Lower lobe of right lung (tissue), 2 donors: ENCODE measurements around the gene XRCC1. TPM values are rescaled to one million over a fixed set of nuclear protein-coding genes. Genes with fewer than 3 reads are reported as not detected.
"Not testable (repeated sequence)": the region's sequence is repeated elsewhere in the genome, so short reads cannot be mapped to it uniquely, and the experiment has no call there.

Experiments
- ATAC-seq, 2 donors: fragments of 200-7000 bp; cut with Tn5 transposase; one replicate each; pipeline ENCODE4 v1.9.1; 2020 to 2022; ENCODE audit warnings: mild to moderate bottlenecking in 2 of 2, moderate library complexity in 2 of 2
- DNase-seq: peaks from one replicate; pipeline ENCODE4 v3.0.0-alpha.2; 2020
- H3K27ac ChIP-seq: fragments of 200-600 bp; one replicate; pipeline ENCODE4 v1.8.0; 2022
- H3K27me3 ChIP-seq: fragments of 200-600 bp; one replicate; pipeline ENCODE4 v1.8.0; 2022; ENCODE audit warnings: low read depth
- H3K36me3 ChIP-seq: fragments of 200-600 bp; one replicate; pipeline ENCODE4 v1.8.0; 2022; ENCODE audit warnings: mild to moderate bottlenecking
- H3K4me1 ChIP-seq: fragments of 200-600 bp; one replicate; pipeline ENCODE4 v1.8.0; 2022
- H3K4me3 ChIP-seq: fragments of 200-600 bp; one replicate; pipeline ENCODE4 v1.8.0; 2022; ENCODE audit warnings: mild to moderate bottlenecking
- H3K9me3 ChIP-seq: fragments of 200-600 bp; one replicate; pipeline ENCODE4 v1.8.0; 2022
- intact Hi-C: fragments of 100-400 bp; cut with DNase I; formaldehyde crosslinking; loops from one replicate; pipeline ENCODE4 v1.11.0; 2022
- total RNA-seq: library from RNA; stranded (reverse); fragmentation: NEBNext Ultra II Directional; extraction: Animal tissue kit (Norgen Biotek cat#: 25700); gene quantifications from one replicate; pipeline ENCODE4 v1.2.1, GENCODE V29; 2021
- TF ChIP-seq, protein P1 (sequence below): fragments of 200-600 bp; IDR thresholded peaks from one replicate; pipeline ENCODE4 v1.8.0; 2022; ENCODE audit warnings: antibody characterized with exemption, mild to moderate bottlenecking
- donor health status: DM: no; HTN: yes; CAD: no; lungs with severe emphysema.

Gene XRCC1
- total RNA-seq, 1 donor from 2014 or later = 26.9 TPM

DNA sequence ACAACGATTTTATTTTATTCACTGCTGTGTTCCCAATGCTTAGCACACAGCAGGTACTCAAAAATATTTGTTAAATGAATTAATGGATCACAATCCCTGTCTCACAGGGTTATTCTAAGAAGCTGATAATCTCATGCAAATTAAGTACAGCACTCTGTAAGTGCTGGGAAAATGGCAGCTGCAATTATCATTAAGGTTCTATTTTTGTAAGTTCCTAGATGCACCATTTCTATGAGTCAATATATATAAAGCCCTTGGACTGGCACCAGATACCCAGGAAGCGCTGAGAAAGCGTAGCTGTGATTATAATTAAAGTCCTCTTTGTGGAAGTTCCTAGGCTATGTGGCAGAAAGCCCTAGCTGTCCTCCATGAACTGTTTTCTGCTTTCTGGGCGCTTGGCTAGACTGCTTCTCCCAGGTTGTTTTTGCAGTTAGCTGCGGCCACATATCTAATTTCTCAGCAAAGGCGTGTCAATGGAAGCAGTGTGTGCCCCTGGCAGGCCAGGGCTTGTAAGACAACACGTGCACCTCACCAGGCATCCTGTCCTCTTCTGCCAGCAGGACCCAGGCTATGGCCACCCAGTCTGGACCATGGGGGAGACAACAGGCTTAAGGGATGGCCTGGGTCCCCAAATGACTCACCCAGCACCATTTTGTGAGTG is 31.4 kb upstream of the XRCC1 start:
- TF ChIP-seq, protein P1, sequence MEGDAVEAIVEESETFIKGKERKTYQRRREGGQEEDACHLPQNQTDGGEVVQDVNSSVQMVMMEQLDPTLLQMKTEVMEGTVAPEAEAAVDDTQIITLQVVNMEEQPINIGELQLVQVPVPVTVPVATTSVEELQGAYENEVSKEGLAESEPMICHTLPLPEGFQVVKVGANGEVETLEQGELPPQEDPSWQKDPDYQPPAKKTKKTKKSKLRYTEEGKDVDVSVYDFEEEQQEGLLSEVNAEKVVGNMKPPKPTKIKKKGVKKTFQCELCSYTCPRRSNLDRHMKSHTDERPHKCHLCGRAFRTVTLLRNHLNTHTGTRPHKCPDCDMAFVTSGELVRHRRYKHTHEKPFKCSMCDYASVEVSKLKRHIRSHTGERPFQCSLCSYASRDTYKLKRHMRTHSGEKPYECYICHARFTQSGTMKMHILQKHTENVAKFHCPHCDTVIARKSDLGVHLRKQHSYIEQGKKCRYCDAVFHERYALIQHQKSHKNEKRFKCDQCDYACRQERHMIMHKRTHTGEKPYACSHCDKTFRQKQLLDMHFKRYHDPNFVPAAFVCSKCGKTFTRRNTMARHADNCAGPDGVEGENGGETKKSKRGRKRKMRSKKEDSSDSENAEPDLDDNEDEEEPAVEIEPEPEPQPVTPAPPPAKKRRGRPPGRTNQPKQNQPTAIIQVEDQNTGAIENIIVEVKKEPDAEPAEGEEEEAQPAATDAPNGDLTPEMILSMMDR = no peak
- Histone ChIP-seq H3K4me1 (no peaks in the 10 kb centered on the region), H3K27ac (no peak overlapping the region), H3K36me3 (peaks cover 9% of the 10 kb centered on the region), H3K4me3 (no peak overlapping the region), H3K27me3 (no peaks in the 10 kb centered on the region), H3K9me3 (no peaks in the 10 kb centered on the region)
- intact Hi-C loops = no loop called here
- no peak for ATAC-seq
- DNase-seq = no peak

DNA sequence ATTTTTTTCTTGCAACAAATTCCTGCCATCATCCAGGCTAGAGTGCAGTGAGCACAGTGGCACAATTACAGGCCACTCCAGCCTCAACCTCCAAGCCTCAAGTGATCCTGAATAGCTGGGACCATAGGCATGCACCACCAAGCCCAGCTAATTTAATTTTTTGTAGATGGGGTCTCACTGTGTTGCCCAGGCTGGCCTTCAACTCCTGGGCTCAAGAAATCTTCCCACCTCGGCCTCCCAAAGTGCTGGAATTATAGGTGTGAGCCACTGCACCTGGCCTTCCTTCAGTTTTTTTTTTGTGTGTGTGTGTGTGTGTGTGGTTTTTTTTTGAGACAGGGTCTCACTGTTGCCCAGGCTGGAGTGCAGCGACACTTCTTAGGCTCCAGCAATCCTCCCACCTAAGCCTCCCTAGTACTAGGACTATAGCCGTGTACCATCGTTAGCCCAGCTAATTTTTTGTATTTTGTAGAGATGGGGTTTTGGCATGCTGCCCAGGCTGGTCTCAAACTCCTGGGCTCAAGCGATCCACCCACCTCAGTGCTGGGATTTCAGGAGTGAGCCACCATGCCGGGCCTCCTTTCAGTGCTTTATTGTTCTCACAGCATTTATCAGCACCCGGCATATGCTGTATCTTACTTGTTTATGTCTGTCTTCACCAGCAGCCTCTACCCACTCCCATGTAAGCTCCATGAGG is 30.7 kb upstream of the XRCC1 start:
- DNase-seq (no peak), ATAC-seq (no peak)
- Histone ChIP-seq H3K27me3 (no peaks in the 10 kb centered on the region), H3K9me3 (no peaks in the 10 kb centered on the region), H3K4me1 (no peaks in the 10 kb centered on the region), H3K36me3 (peaks cover 13% of the 10 kb centered on the region), H3K27ac (no peak overlapping the region), H3K4me3 (no peak overlapping the region)
- TF ChIP-seq, protein P1 = no peak
- intact Hi-C loops = no loop called here

DNA sequence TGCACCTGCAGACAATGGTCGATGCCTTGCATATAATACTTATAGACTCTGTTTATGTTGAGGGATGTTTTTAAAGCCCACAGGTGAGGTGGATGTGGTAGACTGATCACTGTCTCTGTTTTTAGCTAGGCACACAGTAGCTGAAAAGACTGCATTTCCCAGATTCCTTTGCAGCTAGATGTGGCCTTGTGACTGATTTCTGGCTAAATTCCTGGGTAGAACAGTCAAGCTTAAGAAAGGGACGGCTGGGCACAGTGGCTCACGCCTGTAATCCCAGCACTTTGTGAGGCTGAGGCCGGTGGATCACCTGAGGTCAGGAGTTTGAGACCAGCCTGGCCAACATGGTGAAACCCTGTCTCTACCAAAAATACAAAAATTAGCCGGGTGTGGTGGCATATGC is 25.0 kb upstream of the XRCC1 start:
- H3K4me3 ChIP-seq, ATAC-seq, H3K9me3 ChIP-seq, intact Hi-C loops, H3K27me3 ChIP-seq, DNase-seq, H3K27ac ChIP-seq: not testable (repeated sequence)
- Histone ChIP-seq H3K4me1 (peaks cover 21% of the 10 kb centered on the region), H3K36me3 (peaks cover 34% of the 10 kb centered on the region)

DNA sequence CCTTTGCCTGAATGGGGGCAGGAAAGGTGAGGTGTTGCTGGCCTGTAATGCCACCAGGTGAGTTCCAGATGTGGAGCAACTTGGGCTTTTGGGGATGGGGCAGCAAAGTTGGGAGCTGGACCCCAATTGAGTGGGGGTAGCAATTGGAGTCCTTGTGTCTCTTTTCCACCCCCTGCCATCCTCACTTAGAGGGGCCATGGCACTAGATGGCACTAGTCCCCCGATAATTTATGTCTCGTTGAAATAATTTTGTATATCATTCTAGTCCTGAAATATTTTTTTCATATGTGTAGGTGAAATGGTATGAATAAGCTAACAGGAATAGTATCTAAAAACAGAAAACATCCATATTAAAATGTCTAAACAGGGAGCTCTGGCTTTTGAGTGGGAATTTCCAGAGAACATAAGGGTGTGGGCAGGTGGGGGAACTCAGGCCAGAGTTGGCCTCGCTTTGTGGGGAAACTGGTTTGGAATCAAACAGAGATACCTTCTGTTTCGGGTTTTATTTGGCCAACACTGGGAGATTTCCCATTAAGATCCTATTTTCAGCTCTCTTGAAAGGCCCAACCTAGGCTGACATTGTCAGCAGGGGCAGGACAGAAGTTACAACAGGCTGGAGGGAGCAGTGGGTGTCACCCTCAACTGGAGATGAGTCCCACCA is 24.4 kb upstream of the XRCC1 start:
- no peaks in the 10 kb centered on the region for H3K27me3 ChIP-seq
- ATAC-seq = no peak
- intact Hi-C loops = no loop called here

DNA sequence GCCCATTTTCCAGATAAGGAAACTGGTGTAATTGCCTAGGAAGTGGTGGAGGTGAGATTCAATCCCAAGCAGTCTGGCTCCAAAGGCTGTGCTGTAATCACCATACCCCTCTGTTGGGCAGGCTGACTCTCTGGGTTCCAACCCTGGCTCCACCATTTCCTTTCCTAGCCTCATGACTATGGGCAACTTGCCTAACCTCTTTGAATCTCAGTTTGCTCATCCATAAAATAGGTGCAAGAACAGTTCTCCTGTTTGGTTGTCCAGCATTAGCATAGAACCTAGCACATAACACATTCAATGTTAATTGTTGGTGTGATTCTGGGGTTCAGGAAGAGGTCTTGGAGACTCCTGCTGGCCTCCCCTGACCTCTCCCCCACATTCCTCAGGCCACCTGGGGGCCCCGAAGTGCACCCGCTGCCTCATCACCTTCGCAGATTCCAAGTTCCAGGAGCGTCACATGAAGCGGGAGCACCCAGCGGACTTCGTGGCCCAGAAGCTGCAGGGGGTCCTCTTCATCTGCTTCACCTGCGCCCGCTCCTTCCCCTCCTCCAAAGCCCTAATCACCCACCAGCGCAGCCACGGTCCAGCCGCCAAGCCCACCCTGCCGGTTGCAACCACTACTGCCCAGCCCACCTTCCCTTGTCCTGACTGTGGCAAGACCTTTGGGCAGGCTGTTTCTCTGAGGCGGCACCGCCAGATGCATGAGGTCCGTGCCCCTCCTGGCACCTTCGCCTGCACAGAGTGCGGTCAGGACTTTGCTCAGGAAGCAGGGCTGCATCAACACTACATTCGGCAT is 23.3 kb upstream of the XRCC1 start:
- no peak overlapping the region for H3K4me3 ChIP-seq
- no peak for DNase-seq
- H3K9me3 ChIP-seq = no peaks in the 10 kb centered on the region
- H3K27me3 ChIP-seq = no peaks in the 10 kb centered on the region
- intact Hi-C loops = no loop called here
- no peak for ATAC-seq
- peaks cover 38% of the 10 kb centered on the region for H3K4me1 ChIP-seq
- H3K36me3 ChIP-seq = peaks cover 41% of the 10 kb centered on the region
- TF ChIP-seq, protein P1 = no peak
- H3K27ac ChIP-seq = no peak overlapping the region

More for the DNA sequence above, 24.4 kb upstream of the XRCC1 start:
- H3K9me3 ChIP-seq = no peaks in the 10 kb centered on the region
- peaks cover 27% of the 10 kb centered on the region for H3K4me1 ChIP-seq
- no peak for DNase-seq
- TF ChIP-seq, protein P1 = no peak
- no peak overlapping the region for H3K4me3 ChIP-seq
- H3K27ac ChIP-seq = no peak overlapping the region
- peaks cover 34% of the 10 kb centered on the region for H3K36me3 ChIP-seq
